ENCODE data around the gene SLC35F4. TPM values are rescaled to one million over a fixed set of nuclear protein-coding genes. Genes with fewer than 3 reads are reported as not detected.

The SLC35F4 gene
- total RNA-seq, 1 experiment from 2014 or later, result not detected

GRCh38 chr14:57526942-57527341 lies 338.9 kb downstream of the SLC35F4 start:
- H2BK12ac ChIP-seq (ENCODE audit: insufficient read length, low read depth, low read length), result no peak overlapping the region
- H3K9me3 ChIP-seq (ENCODE audit: control insufficient read depth, low read depth, low read length), result no peaks in the 10 kb centered on the region
- H3K4ac ChIP-seq (ENCODE audit: low read depth, low read length), result no peak overlapping the region
- H3K79me1 ChIP-seq (ENCODE audit: insufficient read depth, low read depth, low read length, poor library complexity, severe bottlenecking), result no peaks in the 10 kb centered on the region
- peaks cover 0 to 11% (median 0%) of the 10 kb centered on the region in 3 experiments; a peak in 2 of 7 replicates for H3K36me3 Mint-ChIP-seq (ENCODE audit: insufficient read depth in 1 of 3, low read depth in 3 of 3)
- DNase-seq, result peak; percentile 67
- H3K4me2 ChIP-seq (ENCODE audit: insufficient read depth, insufficient read length, low read length), result no peak overlapping the region
- no peaks in the 10 kb centered on the region for H3K79me2 ChIP-seq (ENCODE audit: insufficient read depth, low read length)
- no peak overlapping the region for H2AK5ac ChIP-seq (ENCODE audit: insufficient read length, low read length)
- no peaks in the 10 kb centered on the region for H3K4me1 ChIP-seq (ENCODE audit: insufficient read depth, low read length)
- no peak overlapping the region for H4K8ac ChIP-seq (replicated peaks; ENCODE audit: insufficient read length, low read depth, low read length)
- H3K23me2 ChIP-seq (ENCODE audit: insufficient read length, low read depth, low read length, poor library complexity, severe bottlenecking), result no peaks in the 10 kb centered on the region
- H3K4me1 Mint-ChIP-seq, result peaks cover 2 to 3% of the 10 kb centered on the region in 2 experiments; a peak in 2 of 4 replicates
- H4K20me1 ChIP-seq (ENCODE audit: control insufficient read depth, insufficient read depth, insufficient read length), result no peaks in the 10 kb centered on the region
- H4K91ac ChIP-seq (ENCODE audit: insufficient read length, low read depth, low read length), result no peak overlapping the region
- H2BK15ac ChIP-seq (ENCODE audit: low read depth, low read length), result no peak overlapping the region
- H3K9ac ChIP-seq (ENCODE audit: extremely low read depth, insufficient read length, low read length), result no peak overlapping the region
- WGBS (ENCODE audit: extremely low coverage, insufficient read length, low lambda C conversion rate), result no CpG with 5 or more reads among the region's 3 CpGs
- no peak overlapping the region for H3K18ac ChIP-seq (ENCODE audit: insufficient read length, low read depth, low read length)
- H3K9me3 Mint-ChIP-seq, result peaks cover 11 to 14% of the 10 kb centered on the region in 2 experiments
- TF ChIP-seq CTCF (conservative IDR thresholded peaks at IDR 0.05), result peak; percentile 74
- H3K14ac ChIP-seq (ENCODE audit: insufficient read depth, low read length), result no peak overlapping the region
- no peak overlapping the region for H3K27ac Mint-ChIP-seq
- no peak overlapping the region for H4K5ac ChIP-seq (ENCODE audit: insufficient read length, low read depth, low read length)
- H2AFZ ChIP-seq (ENCODE audit: low read length), result no peak overlapping the region
- no peak overlapping the region for H3K23ac ChIP-seq (ENCODE audit: insufficient read length, low read depth, low read length)
- no peak overlapping the region for H3K27ac ChIP-seq (ENCODE audit: insufficient read length, low read depth, low read length)
- no peak overlapping the region for H3T11ph ChIP-seq (ENCODE audit: low read length)
- no peak overlapping the region for H3K56ac ChIP-seq (ENCODE audit: insufficient read length, low read depth, low read length)
- no peak overlapping the region for H2BK120ac ChIP-seq (ENCODE audit: low read depth, low read length, poor library complexity, severe bottlenecking)
- no peaks in the 10 kb centered on the region for H3K27me3 ChIP-seq (ENCODE audit: insufficient read depth, low read length)
- H2BK20ac ChIP-seq (ENCODE audit: low read depth, low read length, poor library complexity, severe bottlenecking), result no peak overlapping the region
- peaks cover 4% of the 10 kb centered on the region; the same call in 1 of the 2 replicates for H3K27me3 Mint-ChIP-seq (ENCODE audit: low read depth)
- no peak overlapping the region for H3K4me3 Mint-ChIP-seq
- H2BK5ac ChIP-seq (ENCODE audit: insufficient read length, low read length), result no peak overlapping the region
